Adrenal gland (tissue), 12 donors: ENCODE data around the gene TSPAN13. TPM values are rescaled to one million over a fixed set of nuclear protein-coding genes. Genes with fewer than 3 reads are reported as not detected.

Experiments
- DNase-seq, 7 donors: peaks; one replicate each; pipeline ENCODE4 v3.0.0-alpha.2; 2019 to 2020
- H3K27ac ChIP-seq, 5 donors: fragments of 200-600 bp; sonication (generic) in 4 of 5; 1 replicate in 3 of 5; 2 replicates in 2 of 5; pipeline versions ENCODE4 v1.5.1 to v1.8.0; 2016 to 2020; ENCODE audit warnings: mild to moderate bottlenecking in 1 of 5
- H3K27me3 ChIP-seq: fragments of 200-600 bp; 2 replicates; pipeline ENCODE4 v1.8.0; 2021
- H3K36me3 ChIP-seq, 2 donors: fragments of 200-600 bp; replicated peaks in 1 of 2; 1 replicate in 1 of 2; 2 replicates in 1 of 2; pipeline versions ENCODE4 v1.5.1 to v1.8.0; 2018 to 2022
- H3K4me1 ChIP-seq, 2 donors: fragments of 200-600 bp; replicated peaks in 1 of 2; 1 replicate in 1 of 2; 2 replicates in 1 of 2; pipeline versions ENCODE4 v1.5.1 to v1.8.0; 2018 to 2021
- H3K4me3 ChIP-seq, 4 donors: fragments of 200-600 bp; sonication (generic) in 3 of 4; one replicate each; pipeline ENCODE4 v1.5.1; 2016 to 2018
- H3K9me3 ChIP-seq, 3 donors: fragments of 200-600 bp; sonication (generic) in 1 of 3; replicated peaks in 1 of 3; 1 replicate in 2 of 3; 2 replicates in 1 of 3; pipeline versions ENCODE4 v1.5.1 to v1.8.0; 2016 to 2021
- POLR2A ChIP-seq, 2 donors: fragments of 450-650 bp; IDR thresholded peaks; one replicate each; pipeline ENCODE4 v1.6.1; 2017; ENCODE audit warnings: antibody characterized with exemption in 2 of 2, mild to moderate bottlenecking in 2 of 2, moderate library complexity in 1 of 2
- WGBS, 4 donors: extraction: QIAGEN DNeasy Blood & Tissue Kit in 2 of 4; methylation state at CpG; one replicate each; pipeline versions ENCODE4 v1.1.5 to v1.1.7; 2013 to 2017; 5-methylcytosine and 5-hydroxymethylcytosine counted together
- intact Hi-C, 2 donors: fragments of 100-400 bp; cut with DNase I; formaldehyde crosslinking; loops; one replicate each; pipeline versions ENCODE4 v1.14.1 to v1.15.0; 2022 to 2023
- polyA plus RNA-seq, 3 donors: library from polyadenylated mRNA; stranded (reverse); fragments of 200-250 nt in 2 of 3; fragments of 350-450 nt in 1 of 3; fragmentation: Illumina TruSeq in 1 of 3; extraction: RNeasy Lipid Tissue Mini Kit (QIAGEN cat#74804) in 1 of 3; gene quantifications; one replicate each; pipeline ENCODE4 v1.2.3, GENCODE V29; 2013 to 2014
- total RNA-seq, 9 donors: library from RNA; depleted of rRNA in 4 of 9; stranded (reverse); fragments of >200 nt in 4 of 9; fragments of 120-200 nt in 1 of 9; fragmentation: NEBNext Ultra II Directional in 1 of 9; extraction: Animal tissue kit (Norgen Biotek cat#: 25700) in 1 of 9; gene quantifications; one replicate each; pipeline versions ENCODE4 v1.1.0 to v1.2.4, GENCODE V29; 2013 to 2023
- TF ChIP-seq, protein P1 (sequence below), 6 experiments: fragments of 450-650 bp in 4 of 6; fragments of 200-600 bp in 2 of 6; sonication (generic) in 1 of 6; IDR thresholded peaks; 1 replicate in 5 of 6; 2 replicates in 1 of 6; pipeline versions ENCODE4 v1.5.1 to v1.8.0; 2016 to 2021; ENCODE audit warnings: antibody characterized with exemption in 6 of 6, mild to moderate bottlenecking in 2 of 6, moderate library complexity in 1 of 6
- donor health status: healthy with polysubstance abuse.
- donor health status: Bipolar disorder and iron deficiency.
- donor health status: DM: yes; HTN: yes; CAD: no.
- donor health status: DM: no; HTN: no; CAD: no.
- donor health status: DM: no; HTN: no; CAD: no.
- donor health status: DM: yes; HTN: yes; CAD: no.

TSPAN13 gene
- total and polyA plus RNA-seq, 12 donors: 19.3 to 119 (median 57.0) TPM

- H3K27me3 ChIP-seq: no peaks in the 10 kb centered on the region
- 81 to 88% (median 86%) methylated on average over 4 of the region's 4 CpGs for WGBS, 4 donors
- no peaks in the 10 kb centered on the region for H3K9me3 ChIP-seq
- no peak overlapping the region for H3K4me3 ChIP-seq
- H3K36me3 ChIP-seq: no peaks in the 10 kb centered on the region
- no peak overlapping the region for H3K27ac ChIP-seq
- intact Hi-C loops: loop anchor here in 1 of 2 donors (10.0 kb wide), 1 partner anchor 74 kb away; no protein-coding TSS in a partner anchor
- H3K4me1 ChIP-seq: no peaks in the 10 kb centered on the region
- no peak for DNase-seq
- no peak for TF ChIP-seq POLR2A (IDR thresholded peaks at IDR 0.05)
- TF ChIP-seq, protein P1, sequence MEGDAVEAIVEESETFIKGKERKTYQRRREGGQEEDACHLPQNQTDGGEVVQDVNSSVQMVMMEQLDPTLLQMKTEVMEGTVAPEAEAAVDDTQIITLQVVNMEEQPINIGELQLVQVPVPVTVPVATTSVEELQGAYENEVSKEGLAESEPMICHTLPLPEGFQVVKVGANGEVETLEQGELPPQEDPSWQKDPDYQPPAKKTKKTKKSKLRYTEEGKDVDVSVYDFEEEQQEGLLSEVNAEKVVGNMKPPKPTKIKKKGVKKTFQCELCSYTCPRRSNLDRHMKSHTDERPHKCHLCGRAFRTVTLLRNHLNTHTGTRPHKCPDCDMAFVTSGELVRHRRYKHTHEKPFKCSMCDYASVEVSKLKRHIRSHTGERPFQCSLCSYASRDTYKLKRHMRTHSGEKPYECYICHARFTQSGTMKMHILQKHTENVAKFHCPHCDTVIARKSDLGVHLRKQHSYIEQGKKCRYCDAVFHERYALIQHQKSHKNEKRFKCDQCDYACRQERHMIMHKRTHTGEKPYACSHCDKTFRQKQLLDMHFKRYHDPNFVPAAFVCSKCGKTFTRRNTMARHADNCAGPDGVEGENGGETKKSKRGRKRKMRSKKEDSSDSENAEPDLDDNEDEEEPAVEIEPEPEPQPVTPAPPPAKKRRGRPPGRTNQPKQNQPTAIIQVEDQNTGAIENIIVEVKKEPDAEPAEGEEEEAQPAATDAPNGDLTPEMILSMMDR (IDR thresholded peaks at IDR 0.05): no peak
These were observed 42.9 kb upstream of the TSPAN13 start for GRCh38 chr7:16710651-16711050.

DNA sequence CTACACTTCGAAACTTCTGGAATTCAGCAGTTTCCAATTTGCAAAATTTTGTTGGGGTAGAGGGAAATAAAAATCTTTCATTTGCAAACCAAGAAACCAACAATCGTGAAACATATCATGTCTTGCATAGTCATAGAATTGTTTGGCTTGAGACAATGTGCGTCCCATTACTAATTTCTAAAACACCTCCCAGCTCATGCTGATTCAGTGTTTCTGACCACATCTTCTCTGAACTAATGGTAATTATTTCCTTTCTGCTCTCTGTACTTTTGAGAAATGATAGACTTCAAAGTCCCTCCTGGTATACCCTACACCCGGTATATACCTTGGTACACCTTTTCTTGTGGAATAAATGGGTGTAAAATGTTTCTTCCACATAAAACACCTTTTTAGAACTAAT, 41.8 kb upstream of the TSPAN13 start:
- Histone ChIP-seq H3K36me3 (no peaks in the 10 kb centered on the region), H3K27me3 (no peaks in the 10 kb centered on the region), H3K4me3 (no peak overlapping the region), H3K27ac (no peak overlapping the region), H3K4me1 (no peaks in the 10 kb centered on the region), H3K9me3 (no peaks in the 10 kb centered on the region)
- DNase-seq: no peak
- TF ChIP-seq POLR2A (IDR thresholded peaks at IDR 0.05): no peak
- TF ChIP-seq, protein P1 (IDR thresholded peaks at IDR 0.05): no peak
- 87 to 93% (median 90%) methylated on average over 4 of the region's 4 CpGs for WGBS, 4 donors
- intact Hi-C loops: loop anchor here in 1 of 2 donors (10.0 kb wide), 1 partner anchor 73 kb away; no protein-coding TSS in a partner anchor

DNA sequence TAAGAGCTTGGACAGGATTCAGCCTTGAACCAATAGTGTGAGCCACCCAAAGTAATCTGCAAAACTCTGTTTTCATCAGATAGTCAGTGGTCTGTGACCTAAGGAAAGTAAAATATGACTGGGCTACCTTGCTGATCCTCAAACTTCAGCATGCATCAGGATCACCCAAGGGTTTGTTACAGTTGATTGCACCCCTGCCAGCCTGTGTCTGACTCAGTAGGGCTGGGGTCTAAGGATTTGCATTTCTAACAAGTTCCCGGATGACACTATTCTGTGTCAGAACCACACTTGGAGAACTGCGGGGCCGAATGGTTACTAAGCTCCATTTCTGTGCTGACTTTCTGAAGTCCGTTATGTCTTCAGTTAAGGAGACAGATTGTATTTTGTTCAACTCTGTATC, 40.6 kb upstream of the TSPAN13 start:
- no peak overlapping the region for H3K4me3 ChIP-seq
- no peaks in the 10 kb centered on the region for H3K36me3 ChIP-seq
- DNase-seq: no peak
- WGBS, 4 donors: 93 to 100% (median 97%) methylated on average over 4 of the region's 4 CpGs
- no peak overlapping the region for H3K27ac ChIP-seq
- intact Hi-C loops: loop anchor here in 1 of 2 donors (10.0 kb wide), 1 partner anchor 72 kb away; no protein-coding TSS in a partner anchor
- no peaks in the 10 kb centered on the region for H3K27me3 ChIP-seq
- H3K9me3 ChIP-seq: no peaks in the 10 kb centered on the region
- no peak for TF ChIP-seq POLR2A (IDR thresholded peaks at IDR 0.05)
- TF ChIP-seq, protein P1 (IDR thresholded peaks at IDR 0.05): no peak
- H3K4me1 ChIP-seq: no peaks in the 10 kb centered on the region

DNA sequence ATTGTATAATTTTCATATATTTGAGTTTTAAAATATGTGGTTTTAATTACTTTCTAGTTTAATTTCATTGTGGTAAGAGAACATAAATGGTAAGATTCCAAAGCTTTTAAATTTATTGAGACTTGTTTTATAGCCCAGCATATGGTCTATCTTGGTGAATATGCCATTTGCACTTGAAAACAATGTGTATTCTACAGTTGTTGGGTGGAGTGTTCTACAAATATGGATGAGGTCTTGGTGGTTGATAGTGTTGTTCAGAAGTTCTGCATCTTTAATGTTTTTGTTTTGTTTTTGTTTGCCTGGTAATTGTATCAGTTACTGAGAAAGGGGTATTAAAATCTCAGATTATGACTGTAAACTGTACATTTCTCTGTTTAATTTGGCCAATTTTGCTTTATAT, 37.6 kb upstream of the TSPAN13 start:
- no peak overlapping the region for H3K27ac ChIP-seq
- no peak overlapping the region for H3K4me3 ChIP-seq
- no peaks in the 10 kb centered on the region for H3K27me3 ChIP-seq
- intact Hi-C loops: loop anchor here in 1 of 2 donors (10.0 kb wide), 1 partner anchor 69 kb away; no protein-coding TSS in a partner anchor
- no peaks in the 10 kb centered on the region for H3K36me3 ChIP-seq
- H3K9me3 ChIP-seq: no peaks in the 10 kb centered on the region
- TF ChIP-seq, protein P1 (IDR thresholded peaks at IDR 0.05): no peak
- H3K4me1 ChIP-seq: no peaks in the 10 kb centered on the region
- DNase-seq: no peak
